T-cell (primary cell): ENCODE measurements around the gene GATAD2A. TPM values are rescaled to one million over a fixed set of nuclear protein-coding genes. Genes with fewer than 3 reads are reported as not detected.

Experiments used
- ATAC-seq, 4 experiments: fragments of 200-7000 bp in 3 of 4; fragments of 150-1000 bp in 1 of 4; cut with Tn5 transposase; replicated peaks in 1 of 4; 1 replicate in 3 of 4; 2 replicates in 1 of 4; pipeline ENCODE4 v1.10.0; 2021; ENCODE audit warnings: moderate library complexity in 3 of 4, mild to moderate bottlenecking in 2 of 4, moderate number of reproducible peaks in 1 of 4
- CTCF ChIA-PET, 2 donors: fragments of 300-600 bp; sonication (Branson Sonifier 250); formaldehyde crosslinking; loops; one replicate each; lab custom pipeline; 2022; ENCODE audit warnings: antibody characterized with exemption in 2 of 2; lab: Charles Lee
- POLR2A ChIA-PET, 2 donors: fragments of 300-600 bp; sonication (Branson Sonifier 250); formaldehyde crosslinking; loops; one replicate each; lab custom pipeline; 2022; ENCODE audit warnings: antibody characterized with exemption in 2 of 2; lab: Charles Lee
- DNase-seq, 35 experiments: peaks; one replicate each; pipeline versions ENCODE4 v3.0.0 to v3.0.0-alpha.2; 2013 to 2023
- H3K27ac ChIP-seq: one replicate; pipeline ENCODE4 v1.5.1; 2013; ENCODE audit warnings: low read length
- H3K27me3 ChIP-seq, 2 experiments: replicated peaks in 1 of 2; 1 replicate in 1 of 2; 2 replicates in 1 of 2; pipeline versions ENCODE4 v1.6.1 to v1.7.0; 2013; ENCODE audit warnings: low read length in 1 of 2, mixed read lengths in 1 of 2; ENCODE audit not compliant: control insufficient read depth in 2 of 2, insufficient read depth in 2 of 2; ENCODE audit errors: extremely low read depth in 1 of 2
- H3K36me3 ChIP-seq, 2 donors: 1 replicate in 1 of 2; 2 replicates in 1 of 2; pipeline versions ENCODE4 v1.6.1 to v1.7.0; 2013; ENCODE audit warnings: low read length in 1 of 2; ENCODE audit not compliant: control insufficient read depth in 2 of 2, insufficient read depth in 1 of 2; ENCODE audit errors: extremely low read depth in 1 of 2
- H3K4me1 ChIP-seq, 2 experiments: 1 replicate in 1 of 2; 2 replicates in 1 of 2; pipeline versions ENCODE4 v1.6.1 to v1.7.0; 2013; ENCODE audit warnings: low read length in 2 of 2, mixed read lengths in 1 of 2; ENCODE audit not compliant: insufficient read depth in 2 of 2, control insufficient read depth in 1 of 2; ENCODE audit errors: extremely low read depth in 1 of 2
- H3K4me3 ChIP-seq, 2 donors: 1 replicate in 1 of 2; 2 replicates in 1 of 2; pipeline versions ENCODE4 v1.5.1 to v1.7.0; 2013; ENCODE audit warnings: mild to moderate bottlenecking in 2 of 2, low read length in 1 of 2, moderate library complexity in 1 of 2; ENCODE audit not compliant: control insufficient read depth in 1 of 2; ENCODE audit errors: extremely low read depth in 1 of 2
- H3K9me3 ChIP-seq: 2 replicates; pipeline ENCODE4 v1.7.0; 2013
- H3K27ac Mint-ChIP-seq, 2 donors: one replicate each; pipeline ENCODE4 v1.8.0; 2020 to 2021; ENCODE audit warnings: mild to moderate bottlenecking in 2 of 2, mixed read lengths in 2 of 2
- H3K27me3 Mint-ChIP-seq, 2 donors: one replicate each; pipeline ENCODE4 v1.8.0; 2021 to 2022; ENCODE audit warnings: mixed read lengths in 2 of 2
- H3K36me3 Mint-ChIP-seq: one replicate; pipeline ENCODE4 v1.8.0; 2021; ENCODE audit warnings: mixed read lengths
- H3K4me1 Mint-ChIP-seq, 3 donors: one replicate each; pipeline ENCODE4 v1.8.0; 2020 to 2022; ENCODE audit warnings: mixed read lengths in 3 of 3, mild to moderate bottlenecking in 1 of 3
- H3K4me3 Mint-ChIP-seq, 3 donors: one replicate each; pipeline ENCODE4 v1.8.0; 2020 to 2022; ENCODE audit warnings: mild to moderate bottlenecking in 3 of 3, mixed read lengths in 3 of 3, moderate library complexity in 3 of 3
- H3K9me3 Mint-ChIP-seq, 3 donors: one replicate each; pipeline ENCODE4 v1.8.0; 2020 to 2022; ENCODE audit warnings: mixed read lengths in 3 of 3
- WGBS: methylation state at CpG from one replicate; pipeline ENCODE4 v1.1.5; 2013; ENCODE audit warnings: missing lambda C conversion rate; ENCODE audit not compliant: insufficient coverage; 5-methylcytosine and 5-hydroxymethylcytosine counted together
- total RNA-seq, 35 experiments: library from RNA in 6 of 35; stranded (reverse) in 6 of 35; fragments of 120-200 nt in 1 of 35; gene quantifications; one replicate each; pipeline versions ENCODE4 v1.2.1 to v1.2.4 and lab custom pipeline; 2013 to 2026

Gene GATAD2A
- total RNA-seq (100 to 1,000 TPM; 114 to 144 (median 133) TPM), total RNA-seq (lab: John Stamatoyannopoulos, UW) (116 to 197 (median 144) reads per million in 29 experiments)
- total RNA-seq (2013) = 67.5 TPM

GRCh38 chr19:19404879-19405860, at the start of gene GATAD2A:
TSS of gene GATAD2A (plus strand) at chr19:19405675. CDS start at chr19:19465346, 59,671 bp downstream.
- Histone ChIP-seq H3K4me1 (peaks cover 13 to 38% of the 10 kb centered on the region in 2 experiments), H3K27ac (peak within 1 kb of the TSS; percentile 76), H3K36me3 (no peaks in the 10 kb centered on the region), H3K27me3 (no peaks in the 10 kb centered on the region), H3K4me3 (peak within 1 kb of the TSS; percentile 68 to 69), H3K9me3 (no peaks in the 10 kb centered on the region)
- Mint-ChIP-seq H3K27ac (peak within 1 kb of the TSS; percentile 91 to 95), H3K9me3 (no peaks in the 10 kb centered on the region), H3K4me3 (peak within 1 kb of the TSS; percentile 95), H3K27me3 (no peaks in the 10 kb centered on the region), H3K36me3 (no peaks in the 10 kb centered on the region), H3K4me1 (peaks cover 59 to 69% (median 65%) of the 10 kb centered on the region in 3 donors)
- ATAC-seq = peak; percentile 79 to 89 (median 83)
- under 1% methylated on average over 80 of the region's 90 CpGs for WGBS
- ChIA-PET POLR2A (interaction anchor here (0.6 to 0.9 kb wide), 9 partner anchors 10 to 338 kb away, joined by 3 to 7 read pairs (median 3); no protein-coding TSS in a partner anchor), CTCF (interaction anchor here (0.5 to 2.9 kb wide), 10 partner anchors 9 to 85 kb away, joined by 3 to 31 read pairs (median 4); no protein-coding TSS in a partner anchor)
- peak; percentile 72 to 95 (median 86) for DNase-seq

GRCh38 chr19:19356500-19356899, 49.0 kb upstream of the GATAD2A start:
- no peaks in the 10 kb centered on the region for H3K27me3 Mint-ChIP-seq
- H3K4me1 Mint-ChIP-seq = peaks cover 19 to 28% (median 25%) of the 10 kb centered on the region in 3 donors
- Histone ChIP-seq H3K9me3 (no peaks in the 10 kb centered on the region), H3K4me1 (peaks cover 6 to 22% of the 10 kb centered on the region in 2 experiments), H3K27ac (no peak overlapping the region), H3K27me3 (no peaks in the 10 kb centered on the region), H3K36me3 (peaks cover 24 to 67% of the 10 kb centered on the region in 2 donors), H3K4me3 (no peak overlapping the region)
- H3K9me3 Mint-ChIP-seq = no peaks in the 10 kb centered on the region
- no peak for ATAC-seq
- 90% methylated on average over 10 of the region's 11 CpGs for WGBS
- POLR2A ChIA-PET = no interaction called here
- H3K36me3 Mint-ChIP-seq = peaks cover 24% of the 10 kb centered on the region
- no peak overlapping the region for H3K27ac Mint-ChIP-seq
- H3K4me3 Mint-ChIP-seq = no peak overlapping the region
- CTCF ChIA-PET = no interaction called here
- no peak for DNase-seq

- DNase-seq = no peak
- Histone ChIP-seq H3K4me1 (peaks cover 6 to 22% of the 10 kb centered on the region in 2 experiments), H3K27me3 (no peaks in the 10 kb centered on the region), H3K36me3 (peaks cover 24 to 62% of the 10 kb centered on the region in 2 donors), H3K9me3 (no peaks in the 10 kb centered on the region), H3K4me3 (no peak overlapping the region), H3K27ac (no peak overlapping the region)
- Mint-ChIP-seq H3K27me3 (no peaks in the 10 kb centered on the region), H3K9me3 (no peaks in the 10 kb centered on the region), H3K4me3 (no peak overlapping the region), H3K27ac (peak overlapping the region; percentile 80 to 88), H3K4me1 (peaks cover 24 to 31% (median 29%) of the 10 kb centered on the region in 3 donors), H3K36me3 (peaks cover 22% of the 10 kb centered on the region)
- POLR2A ChIA-PET = no interaction called here
- no peak for ATAC-seq
- CTCF ChIA-PET = interaction anchor here in 1 of 2 donors (0.7 kb wide), 1 partner anchor 17 kb away, joined by 4 read pairs; no protein-coding TSS in a partner anchor
- 95% methylated on average over 6 of the region's 13 CpGs for WGBS
These were observed 48.4 kb upstream of the GATAD2A start for GRCh38 chr19:19356901-19357566.

- peak overlapping the region; percentile 44 to 47 (median 46) for H3K4me3 Mint-ChIP-seq
- DNase-seq (peak in 34 of 35 experiments; percentile 14 to 86 (median 52)), ATAC-seq (peak; percentile 51 to 63 (median 58))
- WGBS = 28% methylated on average over 14 of the region's 14 CpGs
- H3K27ac Mint-ChIP-seq = peak overlapping the region; percentile 28 to 72
- peaks cover 35 to 40% (median 40%) of the 10 kb centered on the region in 3 donors for H3K4me1 Mint-ChIP-seq
- no peaks in the 10 kb centered on the region for H3K9me3 Mint-ChIP-seq
- peaks cover 6 to 40% of the 10 kb centered on the region in 2 experiments for H3K4me1 ChIP-seq
- ChIA-PET POLR2A (no interaction called here), CTCF (interaction anchor here (0.6 to 1.8 kb wide), 7 partner anchors 12 to 152 kb away, joined by 3 to 8 read pairs (median 4); partner anchors contain the start of gene GATAD2A (in 1 of the 2))
- peak overlapping the region; percentile 6 for H3K27ac ChIP-seq
- H3K4me3 ChIP-seq = no peak overlapping the region
- peaks cover 4% of the 10 kb centered on the region for H3K36me3 Mint-ChIP-seq
- H3K27me3 ChIP-seq = no peaks in the 10 kb centered on the region
- H3K36me3 ChIP-seq = peaks cover 9 to 21% of the 10 kb centered on the region in 2 donors
- H3K27me3 Mint-ChIP-seq = no peaks in the 10 kb centered on the region
- H3K9me3 ChIP-seq = no peaks in the 10 kb centered on the region
These were observed 44.3 kb upstream of the GATAD2A start for GRCh38 chr19:19361075-19361594.

- peaks cover 3 to 11% of the 10 kb centered on the region in 2 donors for H3K36me3 ChIP-seq
- H3K27me3 ChIP-seq = no peaks in the 10 kb centered on the region
- ChIA-PET POLR2A (no interaction called here), CTCF (interaction anchor here (0.7 to 1.8 kb wide), 6 partner anchors 11 to 127 kb away, joined by 3 to 5 read pairs (median 4); partner anchors contain the start of gene GATAD2A (in 1 of the 2))
- H3K36me3 Mint-ChIP-seq = peaks cover 4% of the 10 kb centered on the region
- H3K4me1 Mint-ChIP-seq = peaks cover 41 to 47% (median 47%) of the 10 kb centered on the region in 3 donors
- H3K27ac ChIP-seq = no peak overlapping the region
- 98% methylated on average over 3 of the region's 4 CpGs for WGBS
- no peak for ATAC-seq
- no peaks in the 10 kb centered on the region for H3K9me3 Mint-ChIP-seq
- peak overlapping the region in 1 of 2 donors; percentile 57 for H3K27ac Mint-ChIP-seq
- H3K4me3 Mint-ChIP-seq = peak overlapping the region in 2 of 3 donors; percentile 44 to 50
- DNase-seq = no peak
- no peak overlapping the region for H3K4me3 ChIP-seq
- no peaks in the 10 kb centered on the region for H3K9me3 ChIP-seq
- H3K4me1 ChIP-seq = peaks cover 9 to 49% of the 10 kb centered on the region in 2 experiments
- no peaks in the 10 kb centered on the region for H3K27me3 Mint-ChIP-seq
These were observed 43.4 kb upstream of the GATAD2A start for GRCh38 chr19:19362075-19362474.
